HFFc6 (cell line): ENCODE data around the gene IKZF5. TPM values are rescaled to one million over a fixed set of nuclear protein-coding genes. Genes with fewer than 3 reads are reported as not detected.

Experiments used
- DNase-seq: peaks from one replicate; pipeline ENCODE4 v3.0.0-alpha.2; 2018
- H3K27ac Mint-ChIP-seq: 2 replicates; pipeline ENCODE4 v1.8.0; 2020; ENCODE audit warnings: mild to moderate bottlenecking, mixed read lengths
- H3K27me3 Mint-ChIP-seq: 2 replicates; pipeline ENCODE4 v1.8.0; 2021; ENCODE audit warnings: mild to moderate bottlenecking, moderate library complexity, mixed read lengths; ENCODE audit not compliant: insufficient read depth
- H3K36me3 Mint-ChIP-seq: 2 replicates; pipeline ENCODE4 v1.8.0; 2021; ENCODE audit warnings: low read depth, mixed read lengths
- H3K4me1 Mint-ChIP-seq: 2 replicates; pipeline ENCODE4 v1.8.0; 2020; ENCODE audit warnings: low read depth, mixed read lengths
- H3K4me3 Mint-ChIP-seq: 2 replicates; pipeline ENCODE4 v1.8.0; 2020; ENCODE audit warnings: mild to moderate bottlenecking, moderate library complexity, mixed read lengths
- H3K9me3 Mint-ChIP-seq: 2 replicates; pipeline ENCODE4 v1.8.0; 2020; ENCODE audit warnings: mild to moderate bottlenecking, mixed read lengths
- total RNA-seq, 6 experiments: library from RNA; stranded (reverse); fragmentation: NEBNext Ultra II Directional; extraction: Animal tissue kit (Norgen Biotek cat#: 25700); gene quantifications; 2 replicates in 1 of 6; 3 replicates in 5 of 6; pipeline ENCODE4 v1.2.3, GENCODE V29; 2021
- TF ChIP-seq, protein P1 (sequence below): fragments of 200-600 bp; sonication (generic); IDR thresholded peaks from 2 replicates; pipeline ENCODE4 v1.5.0; 2021; ENCODE audit warnings: antibody characterized with exemption, mild to moderate bottlenecking

IKZF5 gene
- total RNA-seq, 6 experiments from 2014 or later = 9.3 to 11.2 (median 9.9) TPM

DNA sequence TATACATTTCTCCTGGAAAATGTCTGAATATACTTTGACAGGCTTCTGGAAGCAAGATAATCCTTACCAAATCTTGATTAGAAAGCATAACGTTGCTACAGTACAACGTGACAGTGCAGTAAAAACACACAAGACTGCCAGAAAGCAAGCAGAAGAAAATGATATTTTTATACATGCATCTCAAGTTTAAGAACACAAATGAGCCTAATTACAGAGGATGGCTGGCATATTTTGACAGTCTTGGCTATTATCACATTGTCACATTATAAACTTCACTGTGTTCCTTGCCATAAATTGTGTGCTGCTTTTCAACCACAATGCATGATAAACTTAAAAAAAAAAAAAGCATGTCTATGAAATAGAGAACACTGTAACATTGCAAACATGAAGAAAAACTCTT lies 4.3 kb downstream of the IKZF5 start:
- H3K27me3 Mint-ChIP-seq = no peaks in the 10 kb centered on the region; the same call in 1 of the 2 replicates
- H3K9me3 Mint-ChIP-seq = no peaks in the 10 kb centered on the region
- TF ChIP-seq, protein P1, sequence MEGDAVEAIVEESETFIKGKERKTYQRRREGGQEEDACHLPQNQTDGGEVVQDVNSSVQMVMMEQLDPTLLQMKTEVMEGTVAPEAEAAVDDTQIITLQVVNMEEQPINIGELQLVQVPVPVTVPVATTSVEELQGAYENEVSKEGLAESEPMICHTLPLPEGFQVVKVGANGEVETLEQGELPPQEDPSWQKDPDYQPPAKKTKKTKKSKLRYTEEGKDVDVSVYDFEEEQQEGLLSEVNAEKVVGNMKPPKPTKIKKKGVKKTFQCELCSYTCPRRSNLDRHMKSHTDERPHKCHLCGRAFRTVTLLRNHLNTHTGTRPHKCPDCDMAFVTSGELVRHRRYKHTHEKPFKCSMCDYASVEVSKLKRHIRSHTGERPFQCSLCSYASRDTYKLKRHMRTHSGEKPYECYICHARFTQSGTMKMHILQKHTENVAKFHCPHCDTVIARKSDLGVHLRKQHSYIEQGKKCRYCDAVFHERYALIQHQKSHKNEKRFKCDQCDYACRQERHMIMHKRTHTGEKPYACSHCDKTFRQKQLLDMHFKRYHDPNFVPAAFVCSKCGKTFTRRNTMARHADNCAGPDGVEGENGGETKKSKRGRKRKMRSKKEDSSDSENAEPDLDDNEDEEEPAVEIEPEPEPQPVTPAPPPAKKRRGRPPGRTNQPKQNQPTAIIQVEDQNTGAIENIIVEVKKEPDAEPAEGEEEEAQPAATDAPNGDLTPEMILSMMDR = no peak
- H3K27ac Mint-ChIP-seq = no peak overlapping the region
- no peak overlapping the region for H3K4me3 Mint-ChIP-seq
- no peaks in the 10 kb centered on the region for H3K36me3 Mint-ChIP-seq
- DNase-seq = no peak
- peaks cover 28% of the 10 kb centered on the region for H3K4me1 Mint-ChIP-seq

DNA sequence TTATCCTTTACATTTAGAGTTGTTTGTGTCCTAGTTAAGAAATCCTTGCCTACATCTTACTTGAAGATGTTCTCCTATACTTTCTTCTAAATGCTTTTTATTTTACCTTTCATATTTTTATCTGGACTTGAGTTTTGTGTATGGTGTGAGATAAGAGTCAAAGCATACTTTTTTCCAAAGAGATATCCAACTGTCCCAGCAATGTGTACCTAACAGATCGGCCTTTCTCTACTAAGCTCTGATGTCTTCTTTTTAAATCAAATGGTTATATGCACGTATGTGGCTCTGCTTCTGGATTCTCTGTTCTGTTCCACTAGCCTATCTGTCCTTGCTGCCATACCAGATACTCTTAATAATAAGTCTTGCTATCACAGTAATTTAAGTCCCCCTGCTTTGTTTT lies 7.2 kb downstream of the IKZF5 start:
- Mint-ChIP-seq H3K27ac (no peak overlapping the region), H3K4me1 (peaks cover 9% of the 10 kb centered on the region), H3K36me3 (no peaks in the 10 kb centered on the region; the same call in 1 of the 2 replicates), H3K4me3 (no peak overlapping the region), H3K9me3 (no peaks in the 10 kb centered on the region), H3K27me3 (no peaks in the 10 kb centered on the region)
- DNase-seq = no peak
- TF ChIP-seq, protein P1 = no peak

DNA sequence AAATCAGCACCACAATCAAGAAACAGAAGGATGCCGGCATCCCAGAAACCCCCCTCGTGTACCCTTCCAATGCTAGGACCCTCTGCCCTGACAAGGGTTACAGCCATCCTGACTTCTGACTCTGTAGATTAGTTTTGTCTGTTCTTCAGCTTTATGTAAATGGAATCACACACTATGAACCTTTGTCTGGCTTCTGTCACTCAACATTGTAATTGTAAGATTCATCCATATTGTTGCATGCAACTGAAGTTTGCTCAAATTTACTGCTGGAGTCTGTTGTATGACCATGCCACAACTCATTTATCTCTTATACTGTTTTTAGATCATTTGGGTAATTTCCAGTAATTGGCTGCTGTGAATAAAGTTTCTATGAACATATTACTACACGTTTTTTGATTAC lies 8.4 kb downstream of the IKZF5 start:
- no peaks in the 10 kb centered on the region for H3K4me1 Mint-ChIP-seq
- TF ChIP-seq, protein P1 = no peak
- no peaks in the 10 kb centered on the region for H3K9me3 Mint-ChIP-seq
- no peak overlapping the region for H3K27ac Mint-ChIP-seq
- no peak overlapping the region for H3K4me3 Mint-ChIP-seq
- no peak for DNase-seq
- peaks cover 9% of the 10 kb centered on the region; the same call in 1 of the 2 replicates for H3K36me3 Mint-ChIP-seq
- H3K27me3 Mint-ChIP-seq = no peaks in the 10 kb centered on the region

DNA sequence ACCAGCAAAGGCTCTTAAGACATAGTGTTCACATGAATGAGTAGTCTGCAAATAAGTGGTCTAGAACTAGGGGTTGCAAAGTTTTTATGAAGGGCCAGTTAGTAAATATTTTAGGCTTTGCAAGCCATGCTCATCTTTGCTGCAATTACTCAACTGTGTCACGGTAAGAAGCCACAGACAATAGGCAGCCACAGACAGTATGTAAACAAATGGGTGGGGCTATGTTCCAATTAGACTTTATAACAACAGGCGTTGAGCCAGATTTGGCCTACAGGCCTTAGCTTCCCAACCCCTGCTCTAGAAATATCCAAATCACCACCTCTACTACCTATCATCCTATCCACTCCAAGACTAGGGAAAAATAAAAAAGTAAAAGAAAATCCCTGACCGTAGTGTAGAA lies 9.2 kb downstream of the IKZF5 start:
- H3K27me3 Mint-ChIP-seq = no peaks in the 10 kb centered on the region
- no peak overlapping the region for H3K27ac Mint-ChIP-seq
- no peaks in the 10 kb centered on the region for H3K9me3 Mint-ChIP-seq
- H3K4me1 Mint-ChIP-seq = no peaks in the 10 kb centered on the region
- H3K36me3 Mint-ChIP-seq = peaks cover 12% of the 10 kb centered on the region; the same call in 1 of the 2 replicates
- no peak for DNase-seq
- H3K4me3 Mint-ChIP-seq = no peak overlapping the region
- TF ChIP-seq, protein P1 = no peak

DNA sequence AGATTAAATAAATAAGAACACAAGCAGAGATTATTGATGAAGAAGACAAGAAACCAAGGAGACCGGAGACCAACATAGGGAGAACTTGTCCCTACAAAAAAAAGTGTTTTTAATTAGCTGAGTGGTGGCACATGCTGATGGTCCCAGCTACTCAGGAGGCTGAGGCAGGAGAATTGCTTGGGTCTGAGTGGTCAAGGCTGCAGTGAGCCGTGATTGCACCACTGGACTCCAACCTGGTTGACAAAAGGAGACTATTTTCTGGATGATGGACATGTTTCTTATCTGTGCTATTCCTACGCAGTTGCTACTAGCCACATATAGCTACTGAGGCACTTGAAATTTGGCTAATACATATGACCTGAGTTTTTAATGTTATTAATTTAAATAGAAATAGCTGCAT lies 9.7 kb downstream of the IKZF5 start:
- no peaks in the 10 kb centered on the region for H3K27me3 Mint-ChIP-seq
- H3K9me3 Mint-ChIP-seq = no peaks in the 10 kb centered on the region
- TF ChIP-seq, protein P1 = no peak
- peaks cover 16% of the 10 kb centered on the region for H3K36me3 Mint-ChIP-seq
- no peak for DNase-seq
- H3K4me1 Mint-ChIP-seq = no peaks in the 10 kb centered on the region
- no peak overlapping the region for H3K4me3 Mint-ChIP-seq
- no peak overlapping the region for H3K27ac Mint-ChIP-seq
